ENCODE data around the gene STPG3. TPM values are rescaled to one million over a fixed set of nuclear protein-coding genes. Genes with fewer than 3 reads are reported as not detected.
A peak's percentile ranks its signal among the peaks of the same experiment; 100 is the strongest.

STPG3 gene
- total and polyA plus RNA-seq, 10 donors, result not detected

DNA sequence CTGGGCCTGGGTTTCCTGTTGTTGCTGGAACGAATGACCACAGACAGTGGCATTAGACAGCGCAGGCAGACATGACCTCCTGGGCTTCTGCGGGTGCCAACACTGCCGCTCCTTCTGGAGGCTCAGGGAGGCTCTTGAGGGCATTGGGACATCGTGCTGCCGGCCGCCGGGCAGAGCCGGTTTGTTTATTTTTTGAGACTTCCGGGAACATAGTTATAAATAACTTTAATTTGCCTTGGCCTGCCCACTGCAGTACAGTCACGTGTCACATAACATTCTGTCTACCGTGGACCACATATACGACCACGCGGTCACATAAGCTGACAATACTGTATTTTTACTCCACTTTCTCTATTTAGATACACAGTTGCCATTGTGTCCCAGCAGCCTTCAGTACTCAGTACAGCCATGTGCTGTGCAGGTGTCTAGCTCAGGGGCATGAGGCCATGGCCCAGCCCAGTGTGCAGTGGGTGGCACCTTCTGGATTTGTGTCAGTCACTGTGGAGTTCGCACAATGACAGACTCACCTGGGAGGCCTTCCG is 18.2 kb downstream of the STPG3 start:
- Histone ChIP-seq H3K9me3 (no peaks in the 10 kb centered on the region), H3K4me3 (peak overlapping the region in 5 of 8 donors; percentile 17 to 70 (median 24)), H3K27me3 (replicated peaks in 1 of 7) (no peaks in the 10 kb centered on the region), H3K4me1 (peaks cover 12 to 79% (median 36%) of the 10 kb centered on the region in 6 donors), H3K27ac (peak overlapping the region in 6 of 8 donors; percentile 10 to 82 (median 70)), H3K36me3 (peaks cover 0 to 96% (median 47%) of the 10 kb centered on the region in 6 donors)
- intact Hi-C loops (cut with DNase I; ENCODE audit: low total_unique reads), result no loop called here
- TF ChIP-seq, protein P1, sequence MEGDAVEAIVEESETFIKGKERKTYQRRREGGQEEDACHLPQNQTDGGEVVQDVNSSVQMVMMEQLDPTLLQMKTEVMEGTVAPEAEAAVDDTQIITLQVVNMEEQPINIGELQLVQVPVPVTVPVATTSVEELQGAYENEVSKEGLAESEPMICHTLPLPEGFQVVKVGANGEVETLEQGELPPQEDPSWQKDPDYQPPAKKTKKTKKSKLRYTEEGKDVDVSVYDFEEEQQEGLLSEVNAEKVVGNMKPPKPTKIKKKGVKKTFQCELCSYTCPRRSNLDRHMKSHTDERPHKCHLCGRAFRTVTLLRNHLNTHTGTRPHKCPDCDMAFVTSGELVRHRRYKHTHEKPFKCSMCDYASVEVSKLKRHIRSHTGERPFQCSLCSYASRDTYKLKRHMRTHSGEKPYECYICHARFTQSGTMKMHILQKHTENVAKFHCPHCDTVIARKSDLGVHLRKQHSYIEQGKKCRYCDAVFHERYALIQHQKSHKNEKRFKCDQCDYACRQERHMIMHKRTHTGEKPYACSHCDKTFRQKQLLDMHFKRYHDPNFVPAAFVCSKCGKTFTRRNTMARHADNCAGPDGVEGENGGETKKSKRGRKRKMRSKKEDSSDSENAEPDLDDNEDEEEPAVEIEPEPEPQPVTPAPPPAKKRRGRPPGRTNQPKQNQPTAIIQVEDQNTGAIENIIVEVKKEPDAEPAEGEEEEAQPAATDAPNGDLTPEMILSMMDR (IDR thresholded peaks at IDR 0.05 in 8 of 11, conservative IDR thresholded peaks at IDR 0.05 in 3 of 11), result no peak
- TF ChIP-seq POLR2A (IDR thresholded peaks at IDR 0.05) (no peak), POLR2AphosphoS5 (IDR thresholded peaks at IDR 0.05) (peak; percentile 47 to 72 (median 66))
- 41 to 66% (median 62%) methylated on average over 17 of the region's 17 CpGs for WGBS, 5 donors
- DNase-seq, result peak; percentile 76

DNA sequence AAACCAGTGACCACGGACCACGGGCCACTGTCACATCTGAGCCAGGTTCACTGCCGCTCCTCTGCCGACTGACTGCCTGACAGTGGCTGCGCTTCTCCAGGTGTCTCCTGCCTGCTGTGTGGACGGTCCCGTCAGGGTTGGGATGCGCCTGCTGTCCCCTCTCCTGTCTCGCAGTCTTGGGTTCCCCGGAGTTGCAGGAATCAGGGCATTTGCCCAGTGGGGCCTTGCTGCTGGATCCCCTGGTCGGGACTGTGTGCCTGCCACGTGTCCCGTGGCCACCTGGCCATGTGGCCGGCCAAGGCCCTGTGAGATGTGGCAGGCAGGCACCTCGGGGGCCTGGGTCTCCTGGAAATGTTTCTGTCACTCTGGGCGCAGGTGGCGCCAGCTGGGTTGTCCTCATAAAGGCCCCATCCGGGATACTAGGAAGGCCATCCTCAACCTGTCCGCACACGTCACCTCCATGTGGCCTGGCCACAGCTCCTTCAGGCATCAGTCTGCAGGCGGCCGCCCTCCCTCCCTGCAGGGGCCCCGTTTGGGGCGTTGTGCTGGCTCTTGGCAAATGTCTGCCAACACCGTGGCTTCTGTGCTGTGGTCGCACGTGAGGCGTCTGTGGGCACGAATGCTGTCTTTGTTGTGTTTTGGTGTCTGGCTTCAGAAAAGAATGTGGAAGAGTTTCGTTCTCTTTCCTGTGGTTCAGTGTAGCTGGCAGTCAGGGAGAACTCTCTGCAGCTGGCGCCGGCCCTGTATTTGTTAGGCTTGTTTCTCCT is 20.0 kb downstream of the STPG3 start:
- no peaks in the 10 kb centered on the region for H3K9me3 ChIP-seq
- peaks cover 0 to 78% (median 35%) of the 10 kb centered on the region in 6 donors for H3K36me3 ChIP-seq
- intact Hi-C loops (cut with DNase I; ENCODE audit: low total_unique reads), result no loop called here
- TF ChIP-seq POLR2A (IDR thresholded peaks at IDR 0.05) (no peak), POLR2AphosphoS5 (IDR thresholded peaks at IDR 0.05) (peak in 1 of 3 donors; percentile 45)
- no peaks in the 10 kb centered on the region for H3K27me3 ChIP-seq (replicated peaks in 1 of 7)
- H3K4me1 ChIP-seq, result peaks cover 12 to 91% (median 50%) of the 10 kb centered on the region in 6 donors
- H3K4me3 ChIP-seq, result no peak overlapping the region
- no peak overlapping the region for H3K27ac ChIP-seq
- WGBS, 5 donors, result 56 to 71% (median 66%) methylated on average over 20 to 32 of the region's 32 CpGs
- peak; percentile 76 for DNase-seq

DNA sequence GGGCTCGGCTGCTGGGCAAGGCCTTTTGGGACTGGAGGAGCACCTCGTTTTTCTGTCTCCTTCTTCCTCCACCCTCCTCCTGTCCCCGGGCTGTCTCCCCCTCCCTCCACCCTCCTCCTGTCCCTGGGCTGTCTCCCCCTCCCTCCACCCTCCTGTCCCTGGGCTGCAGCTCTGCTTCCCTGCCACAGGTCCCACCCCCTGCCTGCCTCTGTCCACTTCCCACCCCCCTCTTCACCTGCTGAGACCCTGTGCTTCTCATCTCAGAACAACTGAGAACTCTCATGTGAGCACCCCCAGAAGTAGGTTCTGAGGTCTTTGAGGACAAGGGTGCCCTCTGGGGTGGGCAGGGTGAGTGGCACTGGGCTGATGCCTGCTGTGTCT is 20.6 kb downstream of the STPG3 start:
- WGBS, 5 donors, result 17 to 35% (median 27%) methylated on average over 3 of the region's 3 CpGs
- no peaks in the 10 kb centered on the region for H3K9me3 ChIP-seq
- DNase-seq, result peak; percentile 64
- H3K4me1 ChIP-seq, result peaks cover 18 to 91% (median 56%) of the 10 kb centered on the region in 6 donors
- H3K27me3 ChIP-seq (replicated peaks in 1 of 7), result no peaks in the 10 kb centered on the region
- intact Hi-C loops (cut with DNase I; ENCODE audit: low total_unique reads), result no loop called here
- H3K36me3 ChIP-seq, result peaks cover 0 to 72% (median 31%) of the 10 kb centered on the region in 6 donors
- no peak for TF ChIP-seq POLR2A (IDR thresholded peaks at IDR 0.05)
- TF ChIP-seq POLR2AphosphoS5 (IDR thresholded peaks at IDR 0.05), result no peak
- TF ChIP-seq, protein P1 (IDR thresholded peaks at IDR 0.05 in 8 of 11, conservative IDR thresholded peaks at IDR 0.05 in 3 of 11), result no peak
- H3K4me3 ChIP-seq, result no peak overlapping the region
- H3K27ac ChIP-seq, result no peak overlapping the region

DNA sequence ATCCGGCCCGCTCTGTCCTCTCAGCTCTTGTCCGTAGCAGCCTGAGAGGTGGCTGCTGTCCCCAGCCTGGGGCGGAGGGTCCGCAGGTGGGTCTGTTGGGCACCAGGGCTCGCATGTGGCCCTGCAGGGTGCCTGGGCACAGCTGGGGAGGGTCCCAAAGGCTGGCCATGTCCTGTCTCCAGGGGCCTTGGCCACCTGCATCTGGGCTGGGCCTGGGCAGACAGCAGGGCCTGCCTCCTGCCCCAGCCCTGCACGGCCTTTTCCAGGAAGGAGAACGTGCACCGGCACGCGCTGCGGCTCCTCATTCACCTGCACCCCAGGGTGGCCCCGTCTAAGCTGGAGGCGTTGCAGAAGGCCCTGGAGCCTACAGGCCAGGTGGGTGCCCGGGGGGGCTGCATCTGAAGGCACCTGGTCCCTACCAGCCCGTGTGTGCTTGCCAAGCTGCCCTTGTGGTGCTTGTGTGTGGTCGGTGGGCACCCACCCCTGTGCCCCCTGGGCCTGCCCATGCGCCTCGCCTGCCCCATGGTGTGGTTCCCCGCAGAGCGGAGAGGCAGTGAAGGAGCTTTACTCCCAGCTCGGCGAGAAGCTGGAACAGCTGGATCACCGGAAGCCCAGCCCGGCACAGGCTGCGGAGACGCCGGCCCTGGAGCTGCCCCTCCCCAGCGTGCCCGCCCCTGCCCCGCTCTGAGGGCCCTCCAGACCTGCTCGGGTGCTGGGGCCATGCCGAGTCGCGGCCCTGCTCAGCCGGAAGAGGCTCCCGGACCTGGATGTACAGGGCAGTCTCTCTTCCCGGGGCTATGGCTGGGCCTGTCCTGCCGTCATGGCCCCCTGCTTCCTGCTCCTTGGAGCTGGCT is 21.4 kb downstream of the STPG3 start:
- 89 to 94% (median 93%) methylated on average over 3 to 39 of the region's 39 CpGs for WGBS, 5 donors
- intact Hi-C loops (cut with DNase I; ENCODE audit: low total_unique reads), result no loop called here
- peak; percentile 73 for DNase-seq
- peak in 1 of 3 donors; percentile 28 for TF ChIP-seq POLR2AphosphoS5 (IDR thresholded peaks at IDR 0.05)
- TF ChIP-seq POLR2A (IDR thresholded peaks at IDR 0.05), result no peak
- TF ChIP-seq, protein P1 (IDR thresholded peaks at IDR 0.05 in 8 of 11, conservative IDR thresholded peaks at IDR 0.05 in 3 of 11), result no peak
- H3K36me3 ChIP-seq, result peaks cover 0 to 64% (median 26%) of the 10 kb centered on the region in 6 donors
- H3K27me3 ChIP-seq (replicated peaks in 1 of 7), result no peaks in the 10 kb centered on the region
- H3K9me3 ChIP-seq, result no peaks in the 10 kb centered on the region
- no peak overlapping the region for H3K4me3 ChIP-seq
- H3K27ac ChIP-seq, result no peak overlapping the region
- peaks cover 21 to 91% (median 62%) of the 10 kb centered on the region in 6 donors for H3K4me1 ChIP-seq

Measured in spleen (tissue), 11 donors.